ENCODE data around the gene RNF157. TPM values are rescaled to one million over a fixed set of nuclear protein-coding genes. Genes with fewer than 3 reads are reported as not detected.

Gene RNF157
- total and polyA plus RNA-seq, 2 of the 13 experiments (the other 11 are each of a cell fraction or from before 2014, with no cell fraction given): 0.44 to 1.5 TPM

- ChIA-PET POLR2A (interaction anchor here (0.7 to 1.5 kb wide), 4 partner anchors 8 to 36 kb away, joined by 3 to 10 read pairs (median 4); partner anchors contain the start of gene UBALD2), CTCF (ENCODE audit: low intra/inter-chr PET ratio, low total read pairs) (no interaction called here)
- Histone ChIP-seq H3K79me2 (ENCODE audit: insufficient read depth, low read length) (peaks cover 1% of the 10 kb centered on the region), H3K9ac (ENCODE audit: insufficient read depth, low read depth, low read length) (no peak overlapping the region), H3K4me1 (ENCODE audit: insufficient read depth, low read length) (peaks cover 18% of the 10 kb centered on the region), H3K9me3 (ENCODE audit: low read length) (no peaks in the 10 kb centered on the region), H3K27ac (ENCODE audit: extremely low read length, insufficient read depth, low read length) (no peak overlapping the region), H3K36me3 (replicated peaks in 1 of 2; ENCODE audit: control insufficient read depth in 1 of 2, insufficient read depth in 2 of 2, low read length in 2 of 2) (peaks cover 4 to 7% of the 10 kb centered on the region in 2 experiments; a peak in 3 of 5 replicates), H3K27me3 (ENCODE audit: control insufficient read depth in 1 of 2, insufficient read depth in 2 of 2, low read length in 2 of 2) (no peaks in the 10 kb centered on the region), H2AFZ (ENCODE audit: low read length) (no peak overlapping the region), H3K4me3 (replicated peaks in 1 of 3; ENCODE audit: insufficient read depth in 1 of 3, low read depth in 2 of 3, low read length in 3 of 3) (no peak overlapping the region), H4K20me1 (ENCODE audit: insufficient read depth, low read length) (no peaks in the 10 kb centered on the region; the same call in 1 of the 2 replicates), H3K4me2 (ENCODE audit: low read depth, low read length) (no peak overlapping the region)
- FAIRE-seq: no peak
- peak; percentile 3 for ATAC-seq
- 59% methylated on average over 20 of the region's 21 CpGs for WGBS (ENCODE audit: low lambda C conversion rate)
- in situ Hi-C loops (cut with HindIII; ENCODE audit: extremely low pct_ligation_motif_present, low pct_unique_long_range_greater_than_20kb) (no loop called here), intact Hi-C loops (cut with micrococcal nuclease; ENCODE audit: unreplicated experiment) (loop anchor here (10.0 kb wide), 1 partner anchor 90 kb away; no protein-coding TSS in a partner anchor)
- no peak for DNase-seq (ENCODE audit: low spot score)
- no TSS peak for BruUV-seq (replicated peaks)
- TF ChIP-seq EZH2 (conservative IDR thresholded peaks at IDR 0.05; ENCODE audit: low read depth, low read length): no peak
- TF ChIP-seq RFXANK (CRISPR knock-in tag; IDR thresholded peaks at IDR 0.05): no peak
- no peak for TF ChIP-seq ARID4A (CRISPR knock-in tag; IDR thresholded peaks at IDR 0.05; ENCODE audit: borderline replicate concordance)
- TF ChIP-seq SAFB2 (CRISPR knock-in tag; IDR thresholded peaks at IDR 0.05; ENCODE audit: borderline replicate concordance, low read depth): no peak
- no peak for TF ChIP-seq KIAA2018 (CRISPR knock-in tag; IDR thresholded peaks at IDR 0.05; ENCODE audit: borderline replicate concordance)
- TF ChIP-seq GTF2F1 (IDR thresholded peaks at IDR 0.05; ENCODE audit: low read length): no peak
- TF ChIP-seq ZNF768 (CRISPR knock-in tag; IDR thresholded peaks at IDR 0.05): peak; percentile 99
- TF ChIP-seq AKAP8 (CRISPR knock-in tag; IDR thresholded peaks at IDR 0.05): no peak
- no peak for TF ChIP-seq ZSCAN22 (CRISPR knock-in tag; IDR thresholded peaks at IDR 0.05)
Observed at GRCh38 chr17:76274112-76274956, 34.0 kb upstream of the RNF157 start.
